Measurements from ENCODE around the gene PANX2.

The PANX2 gene

DNA sequence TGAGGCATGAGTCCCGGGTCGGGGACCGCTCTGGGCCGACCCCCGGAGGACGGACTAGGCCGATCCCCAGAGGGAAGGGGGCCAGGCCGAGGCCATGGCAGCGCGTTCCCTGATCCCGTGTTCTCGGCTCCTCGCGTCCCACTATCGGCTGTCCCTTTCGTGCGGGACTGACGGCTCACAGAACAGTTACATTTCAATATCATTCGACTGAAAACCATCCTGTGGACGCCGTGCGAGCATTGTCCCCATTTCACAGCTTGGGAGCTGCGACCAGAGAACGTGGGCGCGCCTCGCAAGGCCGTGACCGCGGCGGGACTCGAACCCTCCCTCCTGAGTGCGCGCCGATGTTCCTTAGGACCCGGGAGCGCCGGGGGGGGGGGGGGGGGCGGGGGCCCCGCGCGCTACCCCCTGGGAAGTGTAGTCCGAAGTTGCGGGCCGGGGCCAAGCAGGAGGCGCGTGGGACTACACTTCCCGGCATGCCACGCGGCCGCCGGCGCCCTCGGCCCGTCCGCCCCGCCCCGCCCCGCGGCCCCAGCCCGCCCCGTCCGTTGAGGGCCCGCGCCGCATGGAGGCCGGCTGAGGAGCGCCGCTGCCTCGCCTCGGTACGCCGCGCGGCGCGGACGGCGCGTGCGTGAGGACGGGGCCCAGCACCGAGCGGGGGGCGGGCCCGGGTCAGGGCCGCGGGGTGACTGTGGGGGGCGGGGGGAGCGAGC, 15.0 kb downstream of the PANX2 start, which contains the start of gene TRABD:
Gene TRABD, plus strand, starts transcription at position 539 of the 713 bp plus-strand sequence. CDS start 7,148 bp downstream, outside the sequence.
- peak; percentile 96 for DNase-seq

DNA sequence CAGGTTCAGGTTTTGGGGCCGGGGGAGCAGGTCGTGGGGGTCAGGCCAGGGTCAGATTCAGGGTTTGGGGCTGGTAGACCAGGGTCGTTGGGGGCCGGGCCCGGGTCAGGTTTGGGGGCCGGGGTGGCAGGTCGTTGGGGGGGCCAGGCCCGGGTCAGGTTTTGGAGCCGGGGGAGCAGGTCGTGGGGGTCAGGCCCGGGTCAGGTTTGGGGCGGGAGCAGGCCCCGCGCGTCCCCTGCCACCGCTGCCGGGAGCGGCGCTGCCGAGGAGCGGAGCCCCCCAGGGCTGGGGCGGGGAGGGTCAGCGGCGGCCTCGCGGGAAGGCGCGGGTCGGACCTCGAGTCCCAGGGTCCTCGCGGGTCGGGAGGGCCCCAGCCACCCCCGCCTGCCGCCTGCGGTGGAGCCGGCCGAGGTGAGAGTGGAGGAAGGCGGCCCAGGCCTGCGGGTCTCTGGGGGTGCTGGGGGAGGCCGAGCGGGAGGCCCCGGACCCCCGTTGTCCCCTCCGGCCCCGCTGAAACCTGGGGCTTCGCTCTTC, 15.7 kb downstream of the PANX2 start:
- DNase-seq: no peak

DNA sequence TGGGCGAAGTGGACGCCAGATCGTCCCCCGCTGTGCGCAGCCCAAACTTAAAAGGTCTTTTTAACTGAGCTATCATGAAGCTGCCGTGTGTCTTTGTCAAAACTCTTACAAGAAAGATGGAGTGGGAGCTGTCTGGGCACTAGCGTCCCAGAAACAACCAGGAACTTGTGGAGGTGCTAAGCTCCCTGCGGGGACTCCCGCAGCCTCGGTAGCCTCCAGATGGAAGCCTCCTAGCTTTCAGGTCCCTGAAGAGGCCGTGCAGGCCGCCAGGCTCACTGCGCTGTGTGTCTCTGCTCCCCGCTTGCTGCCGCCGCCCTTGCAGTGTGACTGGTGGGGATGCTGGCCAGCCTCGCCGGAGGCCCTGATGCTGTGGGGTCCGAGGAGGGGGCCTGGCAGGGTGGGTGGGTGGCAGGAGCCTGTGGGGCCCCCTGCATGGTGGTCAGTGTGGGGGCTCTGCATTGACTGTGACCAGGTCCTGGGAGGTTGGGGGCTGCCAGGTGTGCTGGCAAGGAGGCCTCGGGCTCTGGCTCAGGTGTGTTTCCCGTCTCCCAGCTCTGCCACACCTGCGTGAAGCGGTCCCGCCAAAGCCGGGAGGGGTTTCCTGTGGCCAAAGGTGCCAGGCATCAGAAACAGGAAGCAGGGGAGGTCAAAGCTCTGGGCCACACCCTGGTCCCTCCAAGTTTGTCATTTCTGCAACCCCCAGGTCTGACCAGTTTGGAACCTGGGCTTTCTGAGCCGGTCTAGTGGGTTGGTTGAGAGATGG, 16.4 kb downstream of the PANX2 start:
- no peak for DNase-seq

DNA sequence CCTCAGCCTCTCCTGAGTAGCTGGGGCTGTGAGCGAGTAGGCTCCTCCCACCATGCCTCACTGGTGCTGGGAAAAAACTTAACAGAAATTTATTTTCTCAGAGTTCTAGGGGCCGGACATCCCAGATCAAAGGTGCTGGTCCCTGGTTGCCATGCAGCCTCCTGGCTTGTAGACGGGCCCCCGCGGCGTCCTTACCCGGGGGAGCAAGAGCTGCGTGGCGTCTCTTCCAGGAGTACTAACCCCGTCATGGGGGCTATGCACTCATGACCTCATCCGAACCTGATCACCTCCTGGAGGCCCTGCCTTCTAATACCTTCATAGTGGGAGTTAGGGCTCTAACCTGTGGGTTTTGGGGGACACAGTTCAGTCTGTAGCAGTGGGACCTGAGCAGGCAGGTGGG, 17.8 kb downstream of the PANX2 start:
- no peak for DNase-seq

DNA sequence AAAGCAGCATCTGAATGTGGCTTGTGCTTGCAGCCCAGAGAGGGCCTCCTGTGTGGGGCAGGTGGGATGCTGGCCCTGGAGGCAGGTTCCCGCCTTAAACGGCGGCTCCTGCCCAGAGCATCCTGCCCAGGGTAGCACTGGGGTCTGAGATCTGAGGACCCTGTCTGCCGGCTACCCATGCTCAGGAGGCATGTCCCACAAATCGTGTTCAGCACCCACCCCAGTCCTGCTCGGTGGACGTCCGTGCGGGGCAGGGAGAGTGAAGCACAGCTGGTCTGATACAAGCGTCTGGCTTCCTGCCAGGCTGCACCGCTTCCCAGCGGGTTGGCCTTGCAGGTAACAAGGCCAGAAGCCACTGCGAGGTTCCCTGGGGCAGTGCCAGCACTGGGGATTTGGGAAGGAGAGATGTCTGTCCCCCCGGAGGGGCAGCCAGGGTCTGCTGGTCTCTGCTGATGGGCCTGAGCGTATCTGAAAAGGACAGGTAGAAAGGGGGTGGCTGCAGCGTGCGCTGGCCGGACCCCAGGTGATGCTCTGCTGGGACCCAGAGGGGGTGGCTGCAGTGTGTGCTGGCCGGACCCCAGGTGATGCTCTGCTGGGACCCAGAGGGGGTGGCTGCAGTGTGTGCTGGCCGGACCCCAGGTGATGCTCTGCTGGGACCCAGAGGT, 18.8 kb downstream of the PANX2 start:
- DNase-seq: no peak

DNA sequence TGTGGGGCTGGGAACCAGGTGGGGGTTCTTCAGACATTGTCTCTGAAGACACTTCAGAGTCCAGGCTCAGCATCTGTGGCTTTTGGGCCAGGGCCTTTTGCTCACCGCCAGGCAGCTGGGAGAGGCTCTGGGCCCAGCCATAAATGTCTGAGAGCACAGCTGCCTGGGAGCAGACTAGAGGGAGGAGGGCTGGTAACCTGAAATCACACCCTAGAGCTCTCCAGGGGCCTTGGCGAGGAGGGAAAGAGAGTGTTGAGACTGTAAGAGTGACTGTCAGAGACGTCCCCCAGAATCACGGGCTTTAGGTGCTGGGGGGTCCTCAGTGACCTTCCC, 19.3 kb downstream of the PANX2 start:
- DNase-seq: no peak

DNA sequence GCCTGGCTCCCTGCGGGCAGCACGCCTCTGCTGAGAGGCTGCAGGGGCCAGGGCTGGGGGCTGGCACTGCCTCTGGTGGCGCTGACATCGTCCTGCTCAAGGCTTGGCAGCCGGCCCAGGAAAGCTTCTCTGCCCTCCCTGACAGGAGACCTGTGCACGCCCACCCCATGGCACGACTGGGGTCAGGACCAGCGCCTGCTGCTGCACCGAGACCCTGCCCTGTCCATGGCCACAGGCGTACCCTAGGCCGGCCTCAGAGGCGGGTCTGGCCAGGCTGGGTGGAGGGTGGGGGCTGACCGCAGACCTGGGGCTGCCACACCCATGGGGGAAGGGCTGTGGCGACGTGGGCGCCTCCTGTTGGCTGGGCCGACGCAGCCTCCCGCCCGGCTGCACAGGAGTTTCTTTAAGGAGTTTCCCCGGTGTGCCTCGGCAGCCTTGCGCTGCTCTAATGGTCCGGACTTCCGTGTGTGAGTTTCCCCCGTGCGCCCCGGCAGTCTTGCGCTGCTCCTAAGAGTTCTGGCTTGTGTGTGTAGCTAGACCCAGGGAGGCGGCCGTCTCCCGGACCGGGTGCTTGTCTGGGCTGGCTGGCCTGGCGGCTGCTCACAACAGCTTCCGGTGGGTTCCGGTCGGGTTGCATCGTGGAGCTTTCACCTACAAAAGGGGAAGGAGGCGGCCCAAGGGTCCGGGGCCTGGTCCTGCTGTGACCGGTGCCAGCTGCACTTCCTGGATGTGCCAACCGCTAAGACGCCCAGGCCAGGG, 19.8 kb downstream of the PANX2 start:
- peak; percentile 79 for DNase-seq

DNA sequence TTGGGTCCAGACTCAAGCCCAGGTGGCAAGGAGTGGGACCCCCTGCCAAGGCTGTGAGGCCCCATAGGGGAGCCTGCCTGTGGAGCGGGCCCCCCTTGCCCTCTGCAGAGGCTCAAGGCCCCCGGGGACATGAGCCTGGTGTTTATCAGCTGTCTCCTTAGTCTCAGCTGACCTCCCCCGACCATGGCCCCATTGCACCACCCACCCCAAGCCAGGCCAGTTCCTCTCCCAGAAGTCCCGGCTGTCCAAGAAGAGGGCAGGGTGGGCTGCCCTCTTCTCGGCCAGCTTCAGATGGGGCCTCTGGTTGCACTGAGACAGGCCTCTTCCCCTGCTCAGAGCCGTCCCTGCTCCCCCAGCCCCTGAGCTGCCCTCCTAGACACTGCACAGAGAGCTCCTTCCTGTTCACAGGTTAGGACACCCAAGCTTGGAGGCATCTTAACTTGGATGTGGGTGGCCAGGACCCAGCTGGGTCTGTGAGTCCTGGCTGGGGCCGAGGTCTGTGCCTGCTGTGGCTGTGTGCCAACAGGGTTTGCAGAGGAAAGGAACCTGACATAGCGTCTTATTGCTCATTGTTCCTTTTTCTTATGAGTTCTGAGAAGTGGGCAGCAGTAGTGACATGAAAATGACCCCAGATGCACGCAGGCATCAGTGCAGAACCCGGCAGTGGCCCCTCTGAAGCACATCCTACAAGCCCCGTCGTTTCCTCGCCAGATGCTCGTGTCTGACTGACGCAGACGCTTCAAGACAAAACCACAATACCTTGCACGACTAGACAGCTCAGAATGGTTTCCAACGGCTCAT, 20.6 kb downstream of the PANX2 start:
- DNase-seq: peak; percentile 87

DNA sequence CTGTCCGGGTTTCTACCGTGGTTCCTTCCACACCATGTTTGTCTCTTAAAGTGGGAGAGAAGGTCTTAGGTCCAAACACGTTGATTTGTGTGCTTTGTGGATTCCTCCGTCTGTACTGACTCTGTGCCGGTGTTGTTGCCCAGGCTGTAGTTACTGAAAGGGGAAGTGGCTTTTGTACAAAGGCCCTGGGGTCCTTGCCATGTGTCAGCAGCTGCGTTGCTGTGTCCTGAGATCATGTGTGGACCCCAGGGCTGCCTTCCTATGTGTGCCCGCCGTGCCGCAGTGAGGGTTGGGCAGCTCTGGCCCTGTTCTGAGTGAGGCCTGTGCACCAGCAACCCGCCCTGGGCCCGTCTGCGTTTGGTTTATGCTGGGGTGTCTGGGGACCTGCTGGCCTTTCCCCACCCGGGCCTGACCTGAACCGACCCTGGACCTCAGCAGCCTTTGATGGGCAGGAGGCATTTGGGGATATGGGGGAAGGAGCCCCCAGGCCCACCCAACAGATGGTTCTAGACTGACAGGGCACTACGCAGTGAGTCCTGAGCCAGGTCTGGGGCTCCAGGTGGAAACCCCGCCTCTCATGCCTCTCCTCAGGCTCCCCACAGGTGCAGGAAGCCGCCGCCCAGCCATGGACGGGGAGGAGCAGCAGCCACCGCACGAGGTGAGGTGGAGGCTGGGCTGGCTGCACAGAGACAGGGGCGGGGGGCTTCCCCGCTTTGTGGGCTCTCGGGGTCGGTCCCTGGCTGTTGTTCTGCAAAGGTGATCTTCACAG, 22.1 kb downstream of the PANX2 start:
- DNase-seq: peak; percentile 42

DNA sequence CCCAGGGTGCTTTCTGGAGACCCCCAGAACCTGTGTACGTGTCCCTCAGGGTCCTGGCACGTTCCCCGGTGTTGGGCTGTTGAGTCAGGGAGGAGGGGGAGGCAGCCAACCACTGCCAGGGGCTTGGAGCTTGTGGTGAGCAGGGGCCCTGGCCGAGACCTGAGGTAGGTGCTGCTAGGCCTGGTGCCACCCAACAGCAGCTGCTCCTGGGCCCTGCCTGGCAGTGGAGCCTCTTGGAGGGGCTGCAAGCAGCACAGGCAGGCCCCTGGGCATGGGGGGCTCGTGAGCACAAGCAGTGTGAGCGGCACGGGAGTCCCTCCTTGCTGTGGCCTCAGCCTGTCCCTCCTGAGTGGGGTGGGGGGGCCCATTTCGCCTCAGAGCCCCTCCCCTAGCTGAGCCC, 23.1 kb downstream of the PANX2 start:
- no peak for DNase-seq

DNA sequence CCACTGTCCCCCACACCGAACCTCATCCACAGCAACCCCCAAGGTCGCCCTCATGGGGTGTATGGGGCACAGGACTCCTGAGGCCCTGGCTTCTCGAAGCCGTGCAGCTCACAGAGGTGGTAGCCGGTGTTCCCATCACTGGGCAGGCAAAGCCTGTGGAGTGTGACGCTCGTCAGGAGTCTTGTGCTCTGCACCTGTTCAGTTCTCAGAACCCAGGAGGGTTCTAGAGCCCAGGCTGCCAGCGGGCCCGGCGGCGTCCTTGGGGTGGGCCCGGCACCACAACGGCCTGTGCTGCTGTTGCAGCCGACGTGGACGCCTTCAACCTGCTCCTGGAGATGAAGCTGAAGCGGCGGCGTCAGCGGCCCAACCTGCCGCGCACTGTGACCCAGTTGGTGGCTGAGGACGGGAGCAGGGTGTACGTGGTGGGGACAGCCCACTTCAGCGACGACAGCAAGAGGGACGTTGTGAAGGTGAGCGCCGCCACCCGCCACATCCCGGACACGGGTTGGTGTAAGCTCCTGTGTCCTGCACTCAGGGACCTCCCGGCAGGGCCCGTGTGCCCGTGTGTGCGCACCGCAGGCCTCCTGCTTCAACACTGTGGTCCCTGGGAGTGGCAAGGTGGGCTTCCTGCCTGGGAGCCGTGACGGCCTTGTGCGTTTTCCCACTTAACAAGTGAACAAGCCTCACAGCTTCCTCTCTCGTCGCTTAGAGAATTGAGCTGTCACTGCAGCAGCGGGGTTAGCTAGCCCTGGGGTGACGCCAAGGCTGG, 23.7 kb downstream of the PANX2 start:
- DNase-seq: no peak

DNA sequence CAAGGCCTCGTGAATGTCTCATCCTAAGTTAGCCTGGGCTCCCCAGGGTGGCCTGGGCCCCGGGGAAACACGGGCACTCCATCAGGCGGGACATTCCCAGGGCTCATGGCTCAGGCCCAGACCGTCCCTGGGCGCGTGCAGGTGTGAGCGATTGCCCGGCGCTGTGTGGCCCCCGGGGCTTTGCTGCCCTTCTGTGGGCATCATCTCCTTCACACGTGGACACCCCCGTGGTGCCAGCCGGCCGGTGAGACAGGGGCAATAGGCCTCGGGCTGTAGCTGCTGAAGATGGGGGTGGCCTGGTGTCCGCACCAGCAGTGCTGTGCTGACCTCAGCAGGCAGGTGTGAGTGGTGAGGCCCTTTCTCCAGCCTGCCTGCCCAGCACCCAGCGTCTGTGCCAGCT, 25.7 kb downstream of the PANX2 start:
- no peak for DNase-seq

DNA sequence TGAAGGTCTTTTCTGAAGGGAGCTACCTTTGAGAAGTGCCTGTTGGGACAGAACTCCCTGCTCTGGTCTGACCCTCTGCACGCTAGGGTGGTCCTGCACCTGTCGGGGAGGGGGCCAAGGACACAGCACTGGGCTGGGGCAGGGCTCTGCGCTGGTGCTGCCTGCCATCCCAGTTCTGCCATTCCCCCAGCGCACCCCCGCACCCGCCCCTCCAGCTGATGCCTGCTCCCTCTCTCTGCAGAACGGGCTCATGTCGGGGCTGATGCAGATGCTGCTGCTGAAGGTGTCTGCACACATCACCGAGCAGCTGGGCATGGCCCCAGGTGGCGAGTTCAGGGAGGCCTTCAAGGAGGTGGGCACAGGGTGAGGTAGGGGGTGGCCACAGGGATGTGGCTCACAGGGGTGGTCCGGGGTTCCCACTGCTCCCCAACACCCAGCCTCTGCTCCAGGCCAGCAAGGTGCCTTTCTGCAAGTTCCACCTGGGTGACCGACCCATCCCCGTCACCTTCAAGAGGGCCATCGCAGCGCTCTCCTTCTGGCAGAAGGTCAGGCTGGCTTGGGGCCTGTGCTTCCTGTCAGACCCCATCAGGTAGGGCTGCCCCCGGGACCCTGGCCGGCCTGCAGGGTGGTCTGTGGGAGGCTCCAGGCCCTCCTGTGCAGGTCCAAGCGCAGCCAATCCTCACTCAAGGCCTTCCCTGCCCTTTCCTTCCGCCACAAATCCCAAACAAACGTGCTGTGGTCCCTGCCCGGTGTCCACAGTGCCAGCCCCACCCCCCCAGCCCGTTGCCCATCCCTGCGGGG, 26.7 kb downstream of the PANX2 start:
- no peak for DNase-seq

DNA sequence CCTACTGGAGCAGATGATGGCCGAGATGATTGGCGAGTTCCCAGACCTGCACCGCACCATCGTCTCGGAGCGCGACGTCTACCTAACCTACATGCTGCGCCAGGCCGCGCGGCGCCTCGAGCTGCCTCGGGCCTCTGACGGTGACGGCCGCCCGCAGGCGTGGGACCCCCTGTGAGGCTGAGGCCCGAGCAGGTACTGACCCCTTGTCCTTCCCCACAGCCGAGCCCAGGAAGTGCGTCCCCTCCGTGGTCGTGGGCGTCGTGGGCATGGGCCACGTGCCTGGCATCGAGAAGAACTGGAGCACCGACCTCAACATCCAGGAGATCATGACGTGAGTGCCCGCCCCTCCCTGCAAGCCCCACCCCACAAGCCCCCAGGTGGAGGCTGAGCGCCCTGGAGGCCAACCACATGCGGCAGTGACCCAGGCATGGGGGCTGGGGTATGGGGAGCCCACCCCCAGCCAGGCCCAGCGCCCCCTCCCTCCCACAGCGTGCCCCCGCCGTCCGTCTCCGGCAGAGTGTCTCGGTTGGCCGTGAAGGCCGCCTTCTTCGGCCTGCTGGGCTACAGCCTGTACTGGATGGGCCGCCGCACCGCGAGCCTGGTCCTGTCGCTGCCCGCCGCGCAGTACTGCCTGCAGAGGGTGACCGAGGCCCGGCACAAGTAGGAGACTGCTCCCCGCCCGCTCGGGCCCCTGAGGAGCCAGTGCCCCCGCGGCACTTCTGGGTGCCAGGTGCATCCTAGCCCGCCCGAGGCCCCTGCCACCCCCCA, 27.5 kb downstream of the PANX2 start:
- DNase-seq: no peak

DNA sequence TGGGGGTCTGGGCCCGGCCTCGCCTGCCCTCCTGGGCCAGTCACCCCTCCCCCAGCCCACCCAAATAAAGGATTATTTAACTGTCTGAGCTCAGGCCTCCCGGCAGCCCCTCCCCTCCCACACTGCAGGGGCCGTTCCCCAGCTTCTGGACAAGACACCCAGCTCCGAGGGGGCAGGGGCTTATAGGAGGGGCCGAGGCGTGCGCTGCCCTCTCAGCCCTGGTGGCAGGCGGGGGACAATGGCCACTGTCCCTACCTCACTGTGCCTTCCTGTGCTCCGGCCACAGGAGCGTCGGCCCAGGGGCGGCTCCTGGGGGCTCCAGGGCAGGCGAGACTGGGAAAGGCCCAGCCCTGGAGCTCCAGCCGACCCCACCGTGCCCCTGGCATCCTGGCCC, 28.1 kb downstream of the PANX2 start:
- DNase-seq: no peak

DNA sequence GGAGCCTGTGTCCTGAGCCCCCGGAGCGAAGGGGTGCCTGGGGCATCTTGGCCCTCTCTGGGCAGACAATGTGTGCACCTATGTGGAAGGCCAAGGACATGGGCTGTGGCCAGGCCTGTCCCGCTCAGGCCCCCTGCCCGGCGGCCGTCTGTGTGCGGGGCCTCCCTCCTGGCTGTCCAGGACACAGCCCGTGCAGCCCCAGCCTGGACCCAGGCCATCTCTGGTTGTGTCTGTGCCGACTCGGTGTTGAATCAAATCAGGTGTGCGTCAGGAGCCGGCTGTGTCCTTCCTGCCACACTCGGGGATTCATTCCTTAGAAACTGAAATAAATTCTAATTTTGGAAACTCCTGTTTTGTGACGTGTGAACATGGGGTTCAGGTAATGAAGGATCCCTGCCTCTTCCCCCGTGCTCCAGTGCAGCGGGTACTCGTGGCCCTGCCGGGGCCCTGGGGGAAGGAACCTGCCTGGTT, 28.8 kb downstream of the PANX2 start:
- DNase-seq: no peak

DNA sequence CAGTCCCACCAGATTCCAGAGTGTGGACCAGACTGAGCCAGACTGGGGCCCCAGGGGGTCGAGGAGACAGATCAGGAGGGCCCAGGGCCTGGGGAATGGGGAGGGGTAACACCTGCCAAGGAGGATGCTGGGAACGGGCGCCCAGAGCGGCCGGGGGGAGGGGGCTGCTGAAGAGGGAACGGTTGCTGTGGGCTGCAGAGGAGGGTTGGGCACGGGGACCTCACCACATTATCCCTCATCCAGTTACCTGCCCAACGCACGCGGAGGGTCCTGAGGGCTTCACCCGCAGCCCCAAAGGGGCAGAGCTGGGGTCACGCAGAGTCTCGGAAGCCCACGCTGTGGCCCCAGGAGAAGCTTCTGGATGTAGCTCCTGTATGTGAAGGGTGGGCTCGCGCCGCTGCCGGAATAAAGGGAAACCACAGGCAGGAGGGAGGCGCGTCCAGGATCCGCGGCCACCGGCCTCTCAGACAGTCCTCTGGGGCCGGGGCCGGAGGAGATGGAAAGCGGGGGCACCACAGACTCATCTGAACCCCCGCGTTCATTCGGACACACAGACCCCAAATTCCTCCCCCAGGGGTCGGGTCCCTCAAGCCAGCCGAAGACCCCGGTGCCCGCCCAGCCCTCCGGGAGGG, 29.4 kb downstream of the PANX2 start:
- DNase-seq: no peak
